Eye (tissue), 1 donor: Measurements from ENCODE around the gene SLC2A6.

Source experiments
- DNase-seq: peaks from one replicate; pipeline ENCODE4 v3.0.0-alpha.2; 2015

Gene SLC2A6

DNA sequence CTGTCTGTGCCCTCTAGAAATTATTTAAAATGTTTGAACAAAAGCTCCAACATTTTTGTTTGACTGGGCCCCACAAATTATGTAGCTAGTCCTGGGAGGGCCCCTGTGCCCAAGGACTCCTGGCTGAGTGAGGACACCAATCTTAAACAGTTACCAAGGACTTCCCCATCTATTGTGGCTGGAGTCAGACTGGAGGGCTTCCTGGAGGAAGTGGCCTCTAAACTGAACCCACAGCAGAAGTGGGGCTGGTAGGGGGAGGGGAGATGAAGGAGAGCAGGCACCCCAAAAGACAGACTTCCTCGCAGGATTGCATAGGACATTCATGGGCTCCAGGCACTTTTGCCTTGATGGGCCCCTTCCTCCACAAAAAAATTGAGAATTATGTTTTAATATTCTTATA is 48.7 kb downstream of the SLC2A6 start:
- no peak for DNase-seq

DNA sequence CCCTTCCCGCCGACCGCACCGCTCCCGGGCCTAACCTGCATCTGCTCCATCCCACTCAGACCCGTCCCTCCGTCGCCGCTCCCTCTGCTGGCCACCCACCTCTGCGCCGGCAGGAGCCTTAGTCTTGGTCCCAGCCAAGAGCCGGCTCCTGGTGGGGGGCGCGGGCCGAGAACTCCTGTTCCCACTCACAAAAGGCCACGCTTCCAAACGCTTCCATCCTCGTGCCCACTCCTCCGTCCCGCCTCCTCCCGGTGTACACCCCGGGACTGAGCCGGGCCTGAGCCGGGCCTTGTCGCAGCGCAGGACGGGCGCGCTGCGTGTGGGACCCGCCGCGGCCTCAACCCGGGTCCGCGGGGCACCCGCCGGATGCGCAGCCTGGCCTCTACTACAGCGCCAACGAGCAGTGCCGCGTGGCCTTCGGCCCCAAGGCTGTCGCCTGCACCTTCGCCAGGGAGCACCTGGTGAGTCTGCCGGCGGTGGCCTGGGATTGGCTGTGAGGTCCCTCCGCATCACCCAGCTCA is 49.2 kb downstream of the SLC2A6 start:
- peak; percentile 54 for DNase-seq

GRCh38 chr9:133429214-133429613 is 49.7 kb downstream of the SLC2A6 start:
- peak; percentile 15 for DNase-seq

- DNase-seq: peak; percentile 49
Observed at GRCh38 chr9:133428617-133429101, 50.2 kb downstream of the SLC2A6 start.

DNA sequence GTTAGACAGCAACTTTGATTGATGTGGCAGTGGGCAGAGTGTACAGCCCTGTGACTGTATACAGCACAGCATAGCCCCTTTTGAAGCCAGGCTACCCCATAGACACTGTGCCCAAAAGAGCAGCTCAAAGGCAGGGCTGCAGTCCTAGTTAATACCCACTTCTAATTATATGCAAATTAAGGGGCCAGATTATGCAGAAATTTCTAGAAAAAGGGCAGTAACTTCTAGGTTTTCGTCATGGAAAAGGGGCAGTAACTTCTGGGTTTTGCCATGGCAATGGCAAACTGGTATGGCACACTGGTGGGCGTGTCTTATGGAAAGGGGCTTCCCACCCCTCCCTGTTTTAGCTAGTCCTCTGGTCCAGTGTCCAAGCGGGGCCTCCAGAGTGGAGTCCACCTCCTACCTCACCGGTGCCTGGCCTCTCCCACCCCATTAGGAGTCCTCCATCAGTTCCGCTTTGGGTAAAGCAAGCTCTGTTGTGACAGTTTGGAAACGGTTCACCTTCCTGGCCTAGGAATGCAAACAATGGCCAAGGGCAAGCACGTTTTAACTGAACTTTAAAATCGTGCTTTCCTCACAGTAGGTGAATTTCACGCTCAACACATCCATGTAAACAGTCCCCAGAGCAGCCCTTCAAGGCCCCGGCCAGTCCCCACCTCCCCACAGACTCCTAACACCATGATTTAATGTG is 51.1 kb downstream of the SLC2A6 start:
- no peak for DNase-seq

GRCh38 chr9:133426011-133426410 is 52.9 kb downstream of the SLC2A6 start:
- no peak for DNase-seq

DNA sequence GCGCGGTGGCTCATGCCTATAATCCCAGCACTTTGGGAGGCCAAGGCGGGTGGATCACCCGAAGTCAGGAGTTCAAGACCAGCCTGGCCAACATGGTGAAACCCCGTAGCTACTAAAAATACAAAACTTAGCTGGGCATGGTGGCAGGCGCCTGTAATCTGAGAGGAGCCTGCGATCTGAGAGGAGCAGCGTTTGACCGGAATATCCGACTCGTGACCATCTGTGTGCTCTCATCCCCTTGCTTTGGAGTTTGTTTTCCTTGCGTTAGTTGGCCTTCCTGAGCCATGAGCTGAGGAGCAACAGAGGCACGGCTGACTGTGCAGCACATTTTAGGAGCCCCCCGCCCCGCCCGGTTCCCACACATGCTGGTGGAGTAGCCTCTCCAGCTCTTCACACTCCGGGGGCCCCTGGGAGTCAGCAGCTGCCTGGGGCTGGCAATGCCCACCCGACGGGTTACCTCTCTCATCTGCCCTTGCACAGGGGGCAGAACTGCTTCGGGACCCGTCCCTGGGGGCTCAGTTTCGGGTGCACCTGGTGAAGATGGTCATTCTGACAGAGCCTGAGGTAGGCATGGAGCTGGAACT is 53.8 kb downstream of the SLC2A6 start:
- no peak for DNase-seq

- DNase-seq: no peak
Observed at GRCh38 chr9:133424187-133424586, 54.7 kb downstream of the SLC2A6 start.

GRCh38 chr9:133423216-133423615 is 55.7 kb downstream of the SLC2A6 start:
- no peak for DNase-seq

DNA sequence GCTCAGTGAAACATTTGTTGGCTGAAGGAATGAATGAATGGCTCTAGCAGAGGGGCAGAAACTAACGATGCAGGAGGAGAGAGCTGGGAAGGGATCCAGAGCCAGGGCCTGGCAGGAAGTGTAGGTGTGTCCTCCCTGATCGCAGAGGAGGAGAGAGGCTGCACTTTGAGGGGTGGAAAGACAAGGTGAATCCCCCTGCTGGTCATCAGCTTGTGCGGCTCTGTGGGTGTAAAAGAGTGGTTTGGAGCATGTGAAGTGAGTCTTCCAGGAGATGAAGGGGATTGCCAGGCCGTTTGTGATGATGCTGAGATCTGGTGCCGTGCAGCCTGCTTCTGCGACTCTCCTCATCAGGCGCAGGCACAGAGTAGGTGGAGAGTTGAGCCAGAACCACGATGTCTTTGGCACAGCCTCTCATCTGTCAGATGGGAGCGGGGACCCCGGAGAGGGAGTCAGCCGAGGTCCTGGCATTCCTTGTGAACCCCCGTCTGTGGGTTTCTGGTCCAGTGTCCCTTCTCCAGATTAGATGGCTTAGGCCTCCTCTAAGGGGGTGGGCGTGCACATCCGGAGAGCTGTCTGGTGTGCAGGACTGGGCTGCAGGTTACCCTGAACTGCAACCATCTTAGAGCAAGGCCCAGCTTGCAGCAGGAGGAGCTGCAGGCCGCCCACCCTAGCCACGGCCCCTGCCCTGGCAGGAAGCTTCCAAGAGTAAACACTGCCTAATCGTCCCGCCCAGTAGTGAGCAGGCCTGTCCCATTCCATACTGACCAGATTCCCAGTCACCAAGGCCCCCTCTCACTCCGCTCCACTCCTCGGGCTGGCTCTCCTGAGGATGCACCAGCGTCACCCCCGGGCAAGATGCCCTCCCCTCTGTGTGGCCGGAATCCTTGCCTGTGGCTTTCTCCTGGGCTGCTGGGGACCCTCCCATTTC is 57.0 kb downstream of the SLC2A6 start, which contains the start of gene ADAMTS13:
ADAMTS13 (plus strand) TSS at position 753 of the 928 bp plus-strand sequence; CDS start at position 830, 77 bp downstream.
- no peak for DNase-seq
